ENCODE results near the gene TANGO2. TPM values are rescaled to one million over a fixed set of nuclear protein-coding genes. Genes with fewer than 3 reads are reported as not detected.

TANGO2 gene
- total and polyA plus RNA-seq, 2 of the 8 experiments (the other 6 are each of a cell fraction or from before 2014, with no cell fraction given) = 10.1 to 18.4 TPM

DNA sequence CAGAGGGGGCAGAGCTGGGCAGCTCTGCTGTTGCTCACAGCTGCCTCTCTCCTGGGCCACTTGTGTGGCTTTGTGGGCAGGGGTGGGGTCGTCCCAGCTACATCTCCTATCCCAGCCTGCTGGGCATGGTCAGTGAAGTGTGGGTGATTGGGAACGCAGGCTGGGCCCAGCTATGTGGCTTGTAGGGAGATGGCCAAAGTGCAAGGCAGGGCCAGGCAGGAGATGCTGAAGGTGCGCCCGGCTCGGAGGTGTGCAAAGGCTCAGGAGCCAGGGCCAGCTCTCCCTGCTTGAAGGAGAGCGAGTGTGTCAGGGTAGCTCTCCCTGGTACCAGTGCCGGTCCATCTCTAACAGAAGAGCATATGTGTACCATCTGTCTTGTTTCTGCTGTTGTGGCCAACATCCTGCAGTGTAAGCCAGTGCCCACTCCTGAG is 86.6 kb downstream of the TANGO2 start:
- DNase-seq (ENCODE audit: low read depth in 1 of 2, low spot score in 2 of 2) = no peak
- H3K27ac ChIP-seq (ENCODE audit: low read depth, low read length) = no peak overlapping the region
- H2BK120ac ChIP-seq (replicated peaks; ENCODE audit: low read depth, low read length) = no peak overlapping the region
- no peak overlapping the region for H3K56ac ChIP-seq (replicated peaks; ENCODE audit: insufficient read length, low read depth, low read length)
- H2BK15ac ChIP-seq (ENCODE audit: low read length) = no peak overlapping the region
- no peak overlapping the region for H3K4ac ChIP-seq (replicated peaks; ENCODE audit: insufficient read length, low read depth, low read length)
- H2AFZ ChIP-seq (ENCODE audit: low read length) = no peak overlapping the region
- peaks cover 17 to 50% of the 10 kb centered on the region in 2 experiments for H4K20me1 ChIP-seq (replicated peaks in 1 of 2; ENCODE audit: control insufficient read depth in 1 of 2, insufficient read depth in 2 of 2, low read length in 2 of 2)
- no peak overlapping the region for H3K18ac ChIP-seq (ENCODE audit: extremely low read depth, low read length)
- H2AK5ac ChIP-seq (ENCODE audit: low read depth, low read length) = no peak overlapping the region
- H3K27me3 ChIP-seq (replicated peaks in 1 of 4; ENCODE audit: control insufficient read depth in 3 of 4, extremely low read depth in 1 of 4, insufficient read depth in 3 of 4, low read length in 3 of 4) = no peaks in the 10 kb centered on the region
- H3K23me2 ChIP-seq (ENCODE audit: low read depth, low read length) = no peaks in the 10 kb centered on the region
- H3K14ac ChIP-seq (ENCODE audit: insufficient read length) = no peak overlapping the region
- H3K4me1 ChIP-seq (replicated peaks in 1 of 4; ENCODE audit: control insufficient read depth in 3 of 4, insufficient read depth in 4 of 4, low read length in 3 of 4) = no peaks in the 10 kb centered on the region
- peaks cover 9% of the 10 kb centered on the region for H3K79me1 ChIP-seq (ENCODE audit: low read depth, low read length)
- no peak overlapping the region for H3K4me3 ChIP-seq (ENCODE audit: extremely low read depth in 1 of 4, insufficient read depth in 2 of 4, low read depth in 3 of 4, low read length in 4 of 4)
- ChIA-PET CTCF (ENCODE audit: partially characterized antibody) (interaction anchor here (0.9 to 3.3 kb wide), 8 partner anchors 9 to 142 kb away, joined by 3 to 16 read pairs (median 3); partner anchors contain the start of gene RANBP1), POLR2A (ENCODE audit: partially characterized antibody) (interaction anchor here (1.1 to 29.4 kb wide), 7 partner anchors 4 to 133 kb away, joined by 3 to 598 read pairs (median 8); partner anchors contain the start of genes RANBP1 and TRMT2A)
- no peak for TF ChIP-seq TCF12 (IDR thresholded peaks at IDR 0.05; ENCODE audit: low read depth, low read length)
- TF ChIP-seq BACH1 (IDR thresholded peaks at IDR 0.05; ENCODE audit: low read length) = no peak
- TF ChIP-seq SRF (IDR thresholded peaks at IDR 0.05; ENCODE audit: low read depth, low read length) = no peak
- no peak for TF ChIP-seq BRCA1 (IDR thresholded peaks at IDR 0.05; ENCODE audit: low read depth, low read length)
- no peak overlapping the region for H2BK5ac ChIP-seq (ENCODE audit: low read depth, low read length)
- 95% methylated on average over 7 of the region's 7 CpGs; no CpG with 5 or more reads in 1 of the 2 experiments for WGBS, 2 experiments (ENCODE audit: extremely low coverage in 1 of 2, insufficient coverage in 1 of 2, insufficient read length in 1 of 2, insufficient replicate concordance in 2 of 2, low coverage in 1 of 2, low lambda C conversion rate in 2 of 2, missing lambda C conversion rate in 1 of 2)
- H4K8ac ChIP-seq (ENCODE audit: extremely low read depth, insufficient read depth, low read length) = no peak overlapping the region
- no peak overlapping the region for H2BK12ac ChIP-seq (ENCODE audit: low read depth, low read length)
- FAIRE-seq = no peak
- H3K36me3 ChIP-seq (ENCODE audit: control insufficient read depth in 2 of 4, insufficient read depth in 4 of 4, low read length in 3 of 4) = peaks cover 56 to 73% (median 60%) of the 10 kb centered on the region in 4 experiments
- no peak overlapping the region for H3K4me2 ChIP-seq (ENCODE audit: insufficient read depth in 1 of 2, low read depth in 2 of 2, low read length in 2 of 2)
- H3K79me2 ChIP-seq (ENCODE audit: control insufficient read depth in 1 of 2, insufficient read depth in 2 of 2, low read length in 2 of 2) = peaks cover 0 to 9% of the 10 kb centered on the region in 2 experiments; a peak in 2 of 4 replicates
- H3K9ac ChIP-seq (replicated peaks in 1 of 4; ENCODE audit: extremely low read depth in 1 of 4, low read depth in 3 of 4, low read length in 3 of 4) = no peak overlapping the region
- no peak overlapping the region for H3K23ac ChIP-seq (ENCODE audit: insufficient read length)
- no peaks in the 10 kb centered on the region for H3K9me3 ChIP-seq (ENCODE audit: insufficient read depth in 2 of 2, low read depth in 1 of 2, low read length in 1 of 2)
- no peak overlapping the region for H4K91ac ChIP-seq (replicated peaks; ENCODE audit: insufficient read length, low read length)
- H4K5ac ChIP-seq (ENCODE audit: insufficient read length, low read depth, low read length) = no peak overlapping the region
- no peak overlapping the region for H2BK20ac ChIP-seq (ENCODE audit: low read length)

Data from H1 (cell line).